Kidney glomerular epithelial cell (primary cell): ENCODE results near the gene FBXL5.

ENCODE experiments used
- DNase-seq: peaks from one replicate; lab custom pipeline; 2025; lab: John Stamatoyannopoulos, UW

The FBXL5 gene

GRCh38 chr4:15676039-15676438 is 20.9 kb upstream of the FBXL5 start:
- no peak for DNase-seq

GRCh38 chr4:15675356-15675755 is 20.2 kb upstream of the FBXL5 start:
- no peak for DNase-seq

GRCh38 chr4:15674926-15675325 is 19.8 kb upstream of the FBXL5 start:
- no peak for DNase-seq

GRCh38 chr4:15674046-15674445 is 18.9 kb upstream of the FBXL5 start:
- no peak for DNase-seq

- DNase-seq = no peak
Observed at GRCh38 chr4:15673337-15673736, 18.2 kb upstream of the FBXL5 start.

- DNase-seq = no peak
Observed at GRCh38 chr4:15672101-15672500, 16.9 kb upstream of the FBXL5 start.

- no peak for DNase-seq
Observed at GRCh38 chr4:15670576-15670975, 15.4 kb upstream of the FBXL5 start.

- no peak for DNase-seq
Observed at GRCh38 chr4:15668566-15669435, 13.6 kb upstream of the FBXL5 start.

- no peak for DNase-seq
Observed at GRCh38 chr4:15667006-15667405, 11.8 kb upstream of the FBXL5 start.

- DNase-seq = no peak
Observed at GRCh38 chr4:15665753-15666365, 10.7 kb upstream of the FBXL5 start.

- DNase-seq = no peak
Observed at GRCh38 chr4:15659768-15660570, 4.8 kb upstream of the FBXL5 start.

GRCh38 chr4:15658781-15659180 is 3.6 kb upstream of the FBXL5 start:
- no peak for DNase-seq

- no peak for DNase-seq
Observed at GRCh38 chr4:15658136-15658770, 3.1 kb upstream of the FBXL5 start.

- DNase-seq = no peak
Observed at GRCh38 chr4:15657366-15657765, 2.2 kb upstream of the FBXL5 start.

- no peak for DNase-seq
Observed at GRCh38 chr4:15656038-15656470, 897 bp upstream of the FBXL5 start.

GRCh38 chr4:15654593-15655222 is 449 bp downstream of the FBXL5 start:
- no peak for DNase-seq

- peak; percentile 62 for DNase-seq
Observed at GRCh38 chr4:15653864-15654592, 1.1 kb downstream of the FBXL5 start.

GRCh38 chr4:15653420-15653819 is 1.7 kb downstream of the FBXL5 start:
- no peak for DNase-seq

- no peak for DNase-seq
Observed at GRCh38 chr4:15652841-15653240, 2.3 kb downstream of the FBXL5 start.

- no peak for DNase-seq
Observed at GRCh38 chr4:15652191-15652590, 3.0 kb downstream of the FBXL5 start.

- no peak for DNase-seq
Observed at GRCh38 chr4:15651676-15652075, 3.5 kb downstream of the FBXL5 start.
